IMR-90 (cell line): Measurements from ENCODE around the gene LRCOL1. TPM values are rescaled to one million over a fixed set of nuclear protein-coding genes. Genes with fewer than 3 reads are reported as not detected.
A peak's percentile ranks its signal among the peaks of the same experiment; 100 is the strongest.

Source experiments
- ATAC-seq: fragments of 200-7000 bp; cut with Tn5 transposase; 2 replicates; pipeline ENCODE4 v1.9.1; 2020; ENCODE audit warnings: low read depth, mild to moderate bottlenecking, moderate library complexity
- BruUV-seq: library from RNA; stranded (reverse); fragments of 400-500 nt; replicated peaks from 2 replicates; lab custom pipeline; 2021; lab: Mats Ljungman, UMichigan
- CTCF ChIA-PET: fragments of 300-600 bp; formaldehyde crosslinking; extraction: SDS; loops from one replicate; lab custom pipeline; 2021; ENCODE audit warnings: antibody characterized with exemption; lab: Yijun Ruan, JAX
- POLR2A ChIA-PET: fragments of 300-600 bp; sonication (Branson Sonifier 250); formaldehyde crosslinking; loops from one replicate; lab custom pipeline; 2022; ENCODE audit warnings: antibody characterized with exemption; ENCODE audit not compliant: unreplicated experiment; lab: Charles Lee
- DNase-seq: peaks from one replicate; pipeline ENCODE4 v3.0.0; 2013
- H2AFZ ChIP-seq: replicated peaks from 2 replicates; pipeline ENCODE3; 2013; ENCODE audit warnings: low read length, mild to moderate bottlenecking; ENCODE audit not compliant: poor library complexity
- H2AK5ac ChIP-seq: 2 replicates; pipeline ENCODE4 v1.6.1; 2013; ENCODE audit warnings: low read depth, low read length, inconsistent platforms
- H2AK9ac ChIP-seq: replicated peaks from 2 replicates; pipeline ENCODE3; 2013; ENCODE audit warnings: mild to moderate bottlenecking, low read depth, low read length, moderate library complexity; ENCODE audit not compliant: poor library complexity
- H2BK120ac ChIP-seq: 2 replicates; pipeline ENCODE4 v1.6.1; 2013; ENCODE audit warnings: low read depth, low read length, inconsistent platforms
- H2BK15ac ChIP-seq: 3 replicates; pipeline ENCODE4 v1.6.1; 2013; ENCODE audit warnings: low read depth, low read length, inconsistent platforms
- H2BK20ac ChIP-seq: 2 replicates; pipeline ENCODE4 v1.6.1; 2013; ENCODE audit warnings: low read depth, mild to moderate bottlenecking, inconsistent platforms, low read length, moderate library complexity
- H2BK5ac ChIP-seq: 2 replicates; pipeline ENCODE4 v1.6.1; 2013; ENCODE audit warnings: mild to moderate bottlenecking, low read depth, low read length, inconsistent platforms; ENCODE audit not compliant: poor library complexity, severe bottlenecking
- H3K14ac ChIP-seq: replicated peaks from 2 replicates; pipeline ENCODE4 v1.6.1; 2013; ENCODE audit warnings: low read depth, low read length, inconsistent platforms
- H3K18ac ChIP-seq: 2 replicates; pipeline ENCODE4 v1.6.1; 2013; ENCODE audit warnings: low read depth, low read length, control low read depth
- H3K23ac ChIP-seq: 2 replicates; pipeline ENCODE4 v1.6.1; 2013; ENCODE audit warnings: low read depth, low read length, inconsistent platforms
- H3K27ac ChIP-seq: 2 replicates; pipeline ENCODE4 v1.5.1; 2013; ENCODE audit warnings: mild to moderate bottlenecking, control low read depth, low read length; ENCODE audit not compliant: insufficient read depth
- H3K27me3 ChIP-seq: 2 replicates; pipeline ENCODE4 v1.6.1; 2013; ENCODE audit warnings: low read length; ENCODE audit not compliant: control insufficient read depth, insufficient read depth
- H3K36me3 ChIP-seq: 2 replicates; pipeline ENCODE4 v1.6.1; 2013; ENCODE audit warnings: low read length, mixed read lengths; ENCODE audit not compliant: control insufficient read depth, insufficient read depth
- H3K4ac ChIP-seq: 2 replicates; pipeline ENCODE4 v1.6.1; 2013; ENCODE audit warnings: low read depth, low read length, inconsistent platforms
- H3K4me1 ChIP-seq: 2 replicates; pipeline ENCODE4 v1.6.1; 2013; ENCODE audit warnings: low read length, mixed read lengths; ENCODE audit not compliant: control insufficient read depth, insufficient read depth
- H3K4me2 ChIP-seq: 2 replicates; pipeline ENCODE4 v1.6.1; 2013; ENCODE audit warnings: low read depth, mild to moderate bottlenecking, control low read depth, low read length, moderate library complexity
- H3K4me3 ChIP-seq: 2 replicates; pipeline ENCODE4 v1.5.1; 2013; ENCODE audit warnings: low read depth, mild to moderate bottlenecking, control low read depth, low read length, moderate library complexity; ENCODE audit not compliant: insufficient read depth
- H3K56ac ChIP-seq: 2 replicates; pipeline ENCODE4 v1.6.1; 2013; ENCODE audit warnings: low read length, inconsistent platforms; ENCODE audit not compliant: insufficient read depth; ENCODE audit errors: extremely low read depth
- H3K79me1 ChIP-seq, 2 experiments: 2 replicates each; pipeline ENCODE4 v1.6.1; 2013; ENCODE audit warnings: low read length in 2 of 2, inconsistent platforms in 1 of 2, low read depth in 1 of 2
- H3K9ac ChIP-seq: 2 replicates; pipeline ENCODE4 v1.6.1; 2013; ENCODE audit warnings: low read depth, low read length, control low read depth
- H3K9me1 ChIP-seq: 2 replicates; pipeline ENCODE4 v1.6.1; 2013; ENCODE audit warnings: low read length, inconsistent platforms; ENCODE audit not compliant: insufficient read depth
- H3K9me3 ChIP-seq: 2 replicates; pipeline ENCODE4 v1.6.1; 2013; ENCODE audit warnings: low read length; ENCODE audit not compliant: control insufficient read depth, insufficient read depth
- H4K20me1 ChIP-seq: 2 replicates; pipeline ENCODE4 v1.6.1; 2013; ENCODE audit warnings: low read length, inconsistent platforms; ENCODE audit not compliant: insufficient read depth
- H4K5ac ChIP-seq: 2 replicates; pipeline ENCODE4 v1.6.1; 2013; ENCODE audit warnings: mild to moderate bottlenecking, low read depth, low read length, control low read depth
- H4K8ac ChIP-seq, 2 experiments: 2 replicates each; pipeline ENCODE4 v1.6.1; 2013; ENCODE audit warnings: low read depth in 2 of 2, low read length in 2 of 2, control low read depth in 1 of 2, inconsistent platforms in 1 of 2
- H4K91ac ChIP-seq: 2 replicates; pipeline ENCODE4 v1.6.1; 2013; ENCODE audit warnings: low read depth, low read length, inconsistent platforms; ENCODE audit not compliant: insufficient read depth
- BHLHE40 ChIP-seq: fragments of 150-350 bp; IDR thresholded peaks from 2 replicates; pipeline ENCODE4 v1.6.1; 2016; ENCODE audit warnings: mild to moderate bottlenecking, low read depth, low read length
- CEBPB ChIP-seq: IDR thresholded peaks from 2 replicates; pipeline ENCODE4 v1.6.1; 2012; ENCODE audit warnings: low read depth, low read length, improper control_type of control experiment
- MXI1 ChIP-seq: IDR thresholded peaks from 2 replicates; pipeline ENCODE4 v1.6.1; 2012; ENCODE audit warnings: low read depth, mild to moderate bottlenecking, low read length, moderate library complexity, borderline replicate concordance
- USF2 ChIP-seq: fragments of 150-350 bp; IDR thresholded peaks from 2 replicates; pipeline ENCODE4 v1.6.1; 2017; ENCODE audit warnings: mild to moderate bottlenecking, antibody characterized with exemption, low read length, low read depth
- WGBS, 2 experiments: methylation state at CpG; one replicate each; pipeline versions ENCODE4 v1.1.5 to v1.1.7; 2013; ENCODE audit warnings: missing lambda C conversion rate in 2 of 2; ENCODE audit not compliant: insufficient read length in 1 of 2; ENCODE audit errors: extremely low coverage in 2 of 2; 5-methylcytosine and 5-hydroxymethylcytosine counted together
- dilution Hi-C: fragments of 300-500 bp; cut with HindIII; formaldehyde crosslinking; loops from one replicate; pipeline ENCODE4 v1.14.3; 2018; ENCODE audit warnings: low sequenced_read_pairs; ENCODE audit not compliant: unreplicated experiment
- in situ Hi-C: fragments of 300-500 bp; cut with MboI; formaldehyde crosslinking; loops from 3 replicates; pipeline ENCODE4 v1.14.3; 2019; ENCODE audit warnings: low sequenced_read_pairs, inconsistent platforms, mixed read lengths
- intact Hi-C: fragments of 100-400 bp; cut with micrococcal nuclease; formaldehyde crosslinking; loops from 2 replicates; pipeline ENCODE4 v1.10.0; 2022
- polyA plus RNA-seq, 3 experiments: library from polyadenylated mRNA; depleted of rRNA; stranded (reverse); fragments of >200 nt; gene quantifications; 2 replicates each; pipeline ENCODE4 v1.2.3, GENCODE V29; 2012; ENCODE audit warnings: low replicate concordance in 1 of 3
- total RNA-seq: library from RNA; depleted of rRNA; stranded (reverse); fragments of >200 nt; gene quantifications from 2 replicates; pipeline ENCODE4 v1.2.3, GENCODE V29; 2012

Gene LRCOL1
- total and polyA plus RNA-seq, 2 of the 4 experiments (the other 2 are of a cell fraction), result 1.0 TPM; not detected in 1

GRCh38 chr12:132617822-132618682 is 7.7 kb upstream of the LRCOL1 start:
- in situ Hi-C loops (loop anchor here (5.0 kb wide), 1 partner anchor 201 kb away; no protein-coding TSS in a partner anchor), intact Hi-C loops (loop anchor here (5.0 kb wide), 1 partner anchor 466 kb away; no protein-coding TSS in a partner anchor), dilution Hi-C loops (no loop called here)
- peaks cover 6% of the 10 kb centered on the region; the same call in 1 of the 2 replicates for H3K9me1 ChIP-seq
- no TSS peak for BruUV-seq
- H3K23ac ChIP-seq, result no peak overlapping the region
- H3K4ac ChIP-seq, result no peak overlapping the region
- no peak overlapping the region for H2AFZ ChIP-seq
- H3K27me3 ChIP-seq, result peaks cover 40% of the 10 kb centered on the region
- peaks cover 7% of the 10 kb centered on the region for H3K4me1 ChIP-seq
- H2BK5ac ChIP-seq, result no peak overlapping the region
- H4K20me1 ChIP-seq, result no peaks in the 10 kb centered on the region
- H4K91ac ChIP-seq, result no peak overlapping the region
- ChIA-PET CTCF (interaction anchor here (1.3 to 1.5 kb wide), 2 partner anchors 21 to 464 kb away, joined by 4 to 5 read pairs; no protein-coding TSS in a partner anchor), POLR2A (no interaction called here)
- ATAC-seq (no peak), DNase-seq (no peak)
- H4K5ac ChIP-seq, result no peak overlapping the region
- H3K36me3 ChIP-seq, result no peaks in the 10 kb centered on the region
- H3K9ac ChIP-seq, result no peak overlapping the region
- H3K79me1 ChIP-seq, result no peaks in the 10 kb centered on the region
- TF ChIP-seq CEBPB, result peak; percentile 28; the same call in 1 of the 2 replicates
- TF ChIP-seq USF2, result no peak
- no peak for TF ChIP-seq BHLHE40
- no peak for TF ChIP-seq MXI1
- H2AK9ac ChIP-seq, result peak overlapping the region; percentile 42
- no peak overlapping the region for H3K18ac ChIP-seq
- WGBS, 2 experiments, result 4% methylated on average over 20 of the region's 51 CpGs; no CpG with 5 or more reads in 1 of the 2 experiments
- H2BK15ac ChIP-seq, result no peak overlapping the region
- no peak overlapping the region for H2BK20ac ChIP-seq
- no peak overlapping the region for H3K4me3 ChIP-seq
- peaks cover 20% of the 10 kb centered on the region for H3K9me3 ChIP-seq
- no peak overlapping the region for H3K56ac ChIP-seq
- H2AK5ac ChIP-seq, result no peak overlapping the region
- no peak overlapping the region for H3K14ac ChIP-seq
- no peak overlapping the region for H3K4me2 ChIP-seq
- no peak overlapping the region for H2BK120ac ChIP-seq
- no peak overlapping the region for H3K27ac ChIP-seq
- H4K8ac ChIP-seq, result no peak overlapping the region
